ENCODE measurements around the gene TIPARP. TPM values are rescaled to one million over a fixed set of nuclear protein-coding genes. Genes with fewer than 3 reads are reported as not detected.
A peak's percentile ranks its signal among the peaks of the same experiment; 100 is the strongest.

TIPARP gene
- total and polyA plus RNA-seq, 2 of the 13 experiments (the other 11 are each of a cell fraction or from before 2014, with no cell fraction given) = 7.3 to 19.7 TPM

DNA sequence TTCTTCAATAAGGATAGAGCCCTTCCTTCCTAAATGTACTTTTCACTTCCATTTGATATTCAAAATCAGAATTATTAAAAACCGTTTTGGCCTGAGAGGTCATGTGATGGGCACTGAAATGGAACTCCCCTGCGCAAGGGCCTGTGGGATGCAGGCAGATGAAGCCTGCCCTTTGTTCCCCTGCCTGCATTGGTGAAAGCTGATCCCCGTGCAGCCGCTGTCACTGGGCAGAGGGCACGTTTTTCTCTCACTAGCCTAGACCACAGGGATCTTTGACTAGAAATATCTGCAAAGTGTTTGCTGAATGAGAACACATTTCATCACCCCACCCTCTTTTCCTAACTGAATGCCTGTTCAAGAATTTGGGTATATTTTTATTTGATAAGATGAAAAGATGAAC lies 74.9 kb downstream of the TIPARP start (continued):
- TF ChIP-seq, protein P1, sequence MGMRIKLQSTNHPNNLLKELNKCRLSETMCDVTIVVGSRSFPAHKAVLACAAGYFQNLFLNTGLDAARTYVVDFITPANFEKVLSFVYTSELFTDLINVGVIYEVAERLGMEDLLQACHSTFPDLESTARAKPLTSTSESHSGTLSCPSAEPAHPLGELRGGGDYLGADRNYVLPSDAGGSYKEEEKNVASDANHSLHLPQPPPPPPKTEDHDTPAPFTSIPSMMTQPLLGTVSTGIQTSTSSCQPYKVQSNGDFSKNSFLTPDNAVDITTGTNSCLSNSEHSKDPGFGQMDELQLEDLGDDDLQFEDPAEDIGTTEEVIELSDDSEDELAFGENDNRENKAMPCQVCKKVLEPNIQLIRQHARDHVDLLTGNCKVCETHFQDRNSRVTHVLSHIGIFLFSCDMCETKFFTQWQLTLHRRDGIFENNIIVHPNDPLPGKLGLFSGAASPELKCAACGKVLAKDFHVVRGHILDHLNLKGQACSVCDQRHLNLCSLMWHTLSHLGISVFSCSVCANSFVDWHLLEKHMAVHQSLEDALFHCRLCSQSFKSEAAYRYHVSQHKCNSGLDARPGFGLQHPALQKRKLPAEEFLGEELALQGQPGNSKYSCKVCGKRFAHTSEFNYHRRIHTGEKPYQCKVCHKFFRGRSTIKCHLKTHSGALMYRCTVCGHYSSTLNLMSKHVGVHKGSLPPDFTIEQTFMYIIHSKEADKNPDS (CRISPR knock-in tag; IDR thresholded peaks at IDR 0.05) = no peak
- TF ChIP-seq ZNF124 (CRISPR knock-in tag; IDR thresholded peaks at IDR 0.05) = no peak
- TF ChIP-seq, protein P2, sequence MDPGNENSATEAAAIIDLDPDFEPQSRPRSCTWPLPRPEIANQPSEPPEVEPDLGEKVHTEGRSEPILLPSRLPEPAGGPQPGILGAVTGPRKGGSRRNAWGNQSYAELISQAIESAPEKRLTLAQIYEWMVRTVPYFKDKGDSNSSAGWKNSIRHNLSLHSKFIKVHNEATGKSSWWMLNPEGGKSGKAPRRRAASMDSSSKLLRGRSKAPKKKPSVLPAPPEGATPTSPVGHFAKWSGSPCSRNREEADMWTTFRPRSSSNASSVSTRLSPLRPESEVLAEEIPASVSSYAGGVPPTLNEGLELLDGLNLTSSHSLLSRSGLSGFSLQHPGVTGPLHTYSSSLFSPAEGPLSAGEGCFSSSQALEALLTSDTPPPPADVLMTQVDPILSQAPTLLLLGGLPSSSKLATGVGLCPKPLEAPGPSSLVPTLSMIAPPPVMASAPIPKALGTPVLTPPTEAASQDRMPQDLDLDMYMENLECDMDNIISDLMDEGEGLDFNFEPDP (CRISPR knock-in tag; conservative IDR thresholded peaks at IDR 0.05) = no peak
- TF ChIP-seq HOMEZ (CRISPR knock-in tag; IDR thresholded peaks at IDR 0.05; ENCODE audit: low read depth) = 0 out of 2 replicates have a peak, but pooled peaks have one; percentile 9
- TF ChIP-seq KMT2A (CRISPR knock-in tag; IDR thresholded peaks at IDR 0.05) = no peak
- no peak for TF ChIP-seq SUZ12 (IDR thresholded peaks at IDR 0.05; ENCODE audit: low read depth, low read length)
- no peak for TF ChIP-seq SMARCE1 (IDR thresholded peaks at IDR 0.05; ENCODE audit: borderline replicate concordance)
- TF ChIP-seq ZHX2 (IDR thresholded peaks at IDR 0.05; ENCODE audit: low read depth) = no peak
- no peak for TF ChIP-seq ZHX2 (CRISPR knock-in tag; IDR thresholded peaks at IDR 0.05; ENCODE audit: borderline replicate concordance)
- TF ChIP-seq XBP1 (CRISPR knock-in tag; IDR thresholded peaks at IDR 0.05) = no peak
- no peak for TF ChIP-seq SSRP1 (CRISPR knock-in tag; IDR thresholded peaks at IDR 0.05)
- peak; percentile 71 for TF ChIP-seq HNF4A (CRISPR knock-in tag; IDR thresholded peaks at IDR 0.05)
- TF ChIP-seq KAT7 (CRISPR knock-in tag; IDR thresholded peaks at IDR 0.05; ENCODE audit: borderline replicate concordance) = no peak
- TF ChIP-seq, protein P3, sequence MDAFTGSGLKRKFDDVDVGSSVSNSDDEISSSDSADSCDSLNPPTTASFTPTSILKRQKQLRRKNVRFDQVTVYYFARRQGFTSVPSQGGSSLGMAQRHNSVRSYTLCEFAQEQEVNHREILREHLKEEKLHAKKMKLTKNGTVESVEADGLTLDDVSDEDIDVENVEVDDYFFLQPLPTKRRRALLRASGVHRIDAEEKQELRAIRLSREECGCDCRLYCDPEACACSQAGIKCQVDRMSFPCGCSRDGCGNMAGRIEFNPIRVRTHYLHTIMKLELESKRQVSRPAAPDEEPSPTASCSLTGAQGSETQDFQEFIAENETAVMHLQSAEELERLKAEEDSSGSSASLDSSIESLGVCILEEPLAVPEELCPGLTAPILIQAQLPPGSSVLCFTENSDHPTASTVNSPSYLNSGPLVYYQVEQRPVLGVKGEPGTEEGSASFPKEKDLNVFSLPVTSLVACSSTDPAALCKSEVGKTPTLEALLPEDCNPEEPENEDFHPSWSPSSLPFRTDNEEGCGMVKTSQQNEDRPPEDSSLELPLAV (CRISPR knock-in tag; conservative IDR thresholded peaks at IDR 0.05; ENCODE audit: low read depth) = no peak
- TF ChIP-seq THAP11 (CRISPR knock-in tag; IDR thresholded peaks at IDR 0.05) = no peak
- TF ChIP-seq POLR2A (IDR thresholded peaks at IDR 0.05; ENCODE audit: insufficient read depth in 1 of 2, low read depth in 2 of 2, low read length in 2 of 2) = no peak
- no peak for TF ChIP-seq KLF13 (CRISPR knock-in tag; IDR thresholded peaks at IDR 0.05)
- no peak for TF ChIP-seq NFKBIZ (CRISPR knock-in tag; IDR thresholded peaks at IDR 0.05)
- no peak for TF ChIP-seq GATA4 (IDR thresholded peaks at IDR 0.05; ENCODE audit: borderline replicate concordance, low read depth)
- peak; percentile 88; the same call in 1 of the 2 replicates for TF ChIP-seq ZNF292 (CRISPR knock-in tag; IDR thresholded peaks at IDR 0.05; ENCODE audit: borderline replicate concordance, low read depth)
